GOT3 (cell line): ENCODE results near the gene FRMD8.

Experiments
- DNase-seq: peaks from one replicate; lab custom pipeline; 2025; ENCODE audit warnings: mixed read lengths; lab: John Stamatoyannopoulos, UW

The FRMD8 gene

GRCh38 chr11:65425105-65425970 is 38.9 kb downstream of the FRMD8 start:
- DNase-seq, result no peak

GRCh38 chr11:65425971-65426838 is 39.8 kb downstream of the FRMD8 start:
- DNase-seq, result no peak

DNA sequence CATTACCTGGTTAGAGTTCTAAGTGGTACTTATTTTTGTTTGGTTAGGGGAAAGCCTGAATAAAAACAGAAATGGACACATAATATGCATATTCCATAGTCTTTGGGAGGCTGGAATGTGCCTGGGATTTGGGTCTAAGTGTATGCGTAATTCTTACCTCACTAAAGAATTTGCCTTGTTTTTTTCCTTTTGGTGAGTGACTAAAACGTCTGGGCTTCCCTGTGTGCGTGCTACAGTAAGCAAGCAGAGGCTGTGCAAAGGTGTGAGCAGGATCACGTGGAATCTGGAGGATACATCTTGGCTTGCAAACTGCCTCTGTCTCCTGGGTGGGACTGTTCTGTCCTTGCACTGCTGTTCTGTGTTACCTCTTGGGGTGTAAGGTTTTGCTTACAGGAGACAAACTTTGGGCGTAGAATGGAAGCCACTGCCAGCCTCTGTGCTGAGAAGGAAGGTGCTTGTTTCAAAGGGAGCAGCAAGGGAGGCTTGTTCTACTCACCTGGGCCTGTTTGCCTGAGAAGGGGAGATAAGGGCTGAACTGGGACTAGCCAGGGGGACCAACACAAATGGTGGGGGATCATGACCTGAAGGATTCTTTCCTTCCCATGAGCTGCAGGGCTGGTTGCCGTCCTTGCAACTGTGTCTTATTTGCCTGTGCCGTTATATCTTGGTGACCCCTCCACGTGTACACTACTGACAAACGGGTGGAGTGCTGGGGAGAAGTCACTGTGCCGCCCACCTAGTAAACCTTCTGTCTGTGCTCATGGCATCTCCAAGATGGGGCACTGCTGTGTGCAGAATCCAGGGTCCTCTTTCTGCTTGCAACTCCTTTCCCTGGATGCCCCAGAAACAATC is 40.6 kb downstream of the FRMD8 start:
- no peak for DNase-seq

GRCh38 chr11:65427691-65428577 is 41.5 kb downstream of the FRMD8 start:
- no peak for DNase-seq

DNA sequence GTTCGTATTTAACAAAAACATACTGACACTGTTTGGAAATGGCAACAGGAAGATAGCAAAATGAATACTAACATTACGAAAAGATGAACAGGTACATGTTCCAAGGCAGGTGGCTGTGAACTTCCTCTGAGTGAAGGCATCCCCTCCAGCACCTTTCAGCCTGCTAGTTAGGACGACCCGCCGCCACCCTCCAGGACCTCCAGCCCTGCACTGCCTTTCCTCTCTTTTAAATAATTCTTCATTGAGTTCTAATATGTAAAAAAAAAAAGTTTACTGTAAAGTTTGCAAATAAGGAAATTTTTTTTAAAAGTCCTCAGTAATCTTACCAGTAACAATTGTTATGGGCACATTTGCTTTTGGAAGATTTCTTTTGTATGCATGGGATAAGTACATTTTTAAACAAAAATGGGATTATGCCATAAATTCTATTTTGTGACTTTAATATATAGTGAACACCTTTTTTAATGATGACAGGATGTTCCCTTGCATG is 42.2 kb downstream of the FRMD8 start:
- DNase-seq, result no peak

GRCh38 chr11:65429068-65429681 is 42.7 kb downstream of the FRMD8 start:
- no peak for DNase-seq

DNA sequence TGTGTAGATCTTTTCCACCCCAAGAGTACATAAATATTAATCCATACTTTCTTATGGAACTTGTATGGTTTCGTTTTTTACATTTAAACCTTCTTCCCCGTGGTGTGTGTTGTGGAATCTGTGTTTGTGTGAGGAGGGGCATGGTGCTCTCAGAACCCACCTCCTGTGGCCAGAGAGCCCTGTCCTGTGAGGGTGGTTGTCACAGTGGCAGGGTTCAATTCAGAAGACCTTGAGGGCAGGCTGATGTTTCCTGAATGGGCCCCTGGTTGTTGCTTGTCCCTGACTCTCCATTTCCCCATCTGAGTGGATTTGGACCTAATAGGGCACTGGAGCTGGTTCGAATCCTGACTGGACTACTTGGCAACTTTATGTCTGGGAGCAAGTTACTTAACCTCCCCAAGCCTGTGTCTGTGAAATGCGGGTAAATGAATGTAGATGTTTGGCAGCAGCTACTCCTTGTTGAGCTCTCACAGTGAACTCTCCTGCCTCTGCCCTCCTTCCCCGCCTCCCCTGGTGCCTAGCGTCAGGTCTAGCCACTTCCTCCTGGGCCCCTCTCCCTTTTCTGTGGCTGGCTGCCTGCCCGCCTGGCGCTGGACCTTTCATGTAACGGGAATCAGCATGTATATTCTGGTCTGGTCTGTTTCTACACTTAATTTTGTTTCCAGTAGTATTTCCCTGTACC is 43.4 kb downstream of the FRMD8 start:
- no peak for DNase-seq

GRCh38 chr11:65430406-65431217 is 44.2 kb downstream of the FRMD8 start:
- no peak for DNase-seq

DNA sequence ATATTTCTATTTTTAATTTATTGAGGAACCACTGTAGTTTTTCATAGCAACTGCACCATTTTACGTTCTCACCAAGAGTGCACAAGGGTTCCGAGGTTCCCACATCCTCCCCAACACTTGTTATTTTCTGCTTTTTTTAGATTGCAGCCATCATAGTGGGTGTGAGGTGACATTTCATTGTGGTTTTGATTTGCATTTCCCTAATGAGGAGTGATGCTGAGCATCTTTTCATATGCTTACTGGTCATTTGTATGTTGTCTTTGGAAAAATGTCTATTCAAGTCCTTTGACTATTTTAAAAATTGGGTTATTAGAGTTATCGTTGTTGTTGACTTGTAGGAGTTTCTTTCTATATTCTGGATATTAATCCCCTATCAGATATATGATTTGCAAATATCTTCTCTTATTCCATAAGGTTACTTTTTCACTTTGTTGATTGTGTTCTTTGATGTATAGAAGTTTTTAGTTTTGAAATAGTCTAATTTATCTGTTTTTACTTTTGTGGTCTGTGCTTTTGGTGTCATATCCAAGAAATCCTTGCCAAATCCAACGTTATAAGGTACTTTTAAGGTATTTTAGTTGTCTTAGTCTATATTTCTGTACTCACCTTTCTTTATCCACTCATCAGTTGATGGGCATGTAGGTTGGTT is 45.1 kb downstream of the FRMD8 start:
- DNase-seq, result no peak

DNA sequence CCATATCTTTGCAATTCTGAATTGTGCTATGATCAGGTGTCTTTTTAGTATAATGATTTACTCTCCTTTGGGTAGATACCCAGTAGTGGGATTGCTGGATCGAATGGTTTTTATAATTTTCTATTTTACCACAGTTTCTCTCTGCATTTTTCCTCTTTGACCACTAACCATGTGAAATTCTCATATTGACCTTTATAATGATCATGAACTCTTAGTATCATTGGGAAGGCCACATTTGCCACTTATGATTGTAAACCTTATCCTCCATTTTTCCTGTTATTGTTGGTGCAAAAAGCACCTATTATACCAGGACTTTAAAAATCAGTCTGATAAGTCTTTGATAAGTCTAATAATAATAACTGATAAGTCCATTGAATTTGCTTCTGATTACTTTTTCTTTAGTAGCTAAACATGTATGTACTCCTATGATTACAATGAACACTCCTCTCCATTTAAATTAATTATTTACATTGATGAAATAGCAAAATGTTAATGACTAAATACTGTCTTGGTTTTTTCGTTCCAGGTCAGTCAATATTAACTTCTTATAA is 45.7 kb downstream of the FRMD8 start:
- DNase-seq, result no peak

GRCh38 chr11:65432686-65433582 is 46.5 kb downstream of the FRMD8 start:
- DNase-seq, result no peak

- DNase-seq, result no peak
These were observed 47.2 kb downstream of the FRMD8 start for GRCh38 chr11:65433657-65434056.

GRCh38 chr11:65434057-65434666 is 47.7 kb downstream of the FRMD8 start:
- DNase-seq, result no peak

DNA sequence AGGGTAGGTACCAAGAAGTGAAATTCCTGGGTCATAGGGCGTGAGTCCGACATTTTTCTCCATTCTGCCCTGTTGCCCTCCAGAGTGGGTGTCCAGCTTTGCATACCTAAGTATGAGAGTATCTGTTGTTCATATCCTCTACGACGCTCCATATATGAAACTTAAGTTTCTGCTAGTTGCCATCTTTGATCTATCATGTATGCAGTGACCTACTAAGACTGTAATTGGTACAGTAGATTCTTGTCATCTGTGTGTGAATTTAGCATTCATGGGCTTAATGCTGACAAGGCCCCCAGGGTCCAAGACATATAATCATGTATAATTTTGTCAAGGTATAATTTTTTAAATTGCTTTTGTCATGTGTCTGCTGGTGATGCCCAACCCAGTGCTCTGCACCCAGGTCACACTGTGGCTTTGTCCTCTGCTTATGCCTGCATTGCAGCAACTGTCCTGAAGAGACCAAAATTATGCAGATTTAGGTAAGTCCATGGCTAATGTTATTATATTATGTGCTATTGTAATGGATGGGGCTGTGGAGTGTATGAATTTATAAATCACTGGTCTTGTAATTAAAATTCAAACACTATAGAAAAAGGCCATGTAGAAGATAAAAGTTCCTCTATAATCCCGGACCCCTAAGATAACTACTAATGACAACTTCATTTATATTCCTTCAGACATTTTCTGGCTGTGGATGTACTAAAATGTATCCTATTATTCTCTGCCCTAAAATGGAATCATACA is 48.4 kb downstream of the FRMD8 start:
- no peak for DNase-seq

DNA sequence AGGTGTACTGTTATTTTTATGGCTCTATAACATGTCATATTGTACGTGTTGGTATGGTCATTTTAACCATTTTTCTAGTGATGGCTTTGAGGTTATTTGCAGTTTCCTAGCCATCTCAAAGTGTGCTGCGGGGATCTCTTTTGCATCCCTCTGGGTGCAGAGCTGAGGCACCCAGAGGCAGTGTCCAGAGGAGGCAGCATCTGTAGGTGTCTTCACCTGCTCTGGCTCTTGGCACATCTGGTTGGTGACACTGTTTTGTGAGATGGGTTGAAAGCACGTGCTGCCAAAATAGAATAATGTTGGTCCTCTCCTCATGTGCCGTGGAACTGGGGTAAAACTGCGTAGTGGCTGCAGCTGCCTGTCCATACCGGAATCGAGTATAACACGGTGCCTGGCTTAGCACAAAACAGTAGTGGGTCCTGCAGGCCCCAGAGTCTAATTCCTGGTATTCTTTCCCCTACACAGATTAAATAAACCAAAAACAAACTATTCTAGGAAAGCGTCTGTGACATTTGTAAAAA is 49.0 kb downstream of the FRMD8 start:
- DNase-seq, result no peak

- DNase-seq, result no peak
These were observed 49.6 kb downstream of the FRMD8 start for GRCh38 chr11:65435981-65436411.
